D721Med (cell line): ENCODE data around the gene OSM.

Experiments
- DNase-seq: peaks from one replicate; pipeline ENCODE4 v3.0.0; 2011; ENCODE audit warnings: low spot score; ENCODE audit not compliant: insufficient read length
- FAIRE-seq: peaks from 2 replicates; lab custom pipeline; 2011; peaks lifted over from hg19 to GRCh38; lab: Jason Lieb, UNC
- CTCF ChIP-seq: IDR thresholded peaks from 2 replicates; pipeline ENCODE4 v1.5.1; 2012; ENCODE audit warnings: mild to moderate bottlenecking, control low read depth; ENCODE audit not compliant: insufficient read depth; ENCODE audit errors: missing control alignments

OSM gene

DNA sequence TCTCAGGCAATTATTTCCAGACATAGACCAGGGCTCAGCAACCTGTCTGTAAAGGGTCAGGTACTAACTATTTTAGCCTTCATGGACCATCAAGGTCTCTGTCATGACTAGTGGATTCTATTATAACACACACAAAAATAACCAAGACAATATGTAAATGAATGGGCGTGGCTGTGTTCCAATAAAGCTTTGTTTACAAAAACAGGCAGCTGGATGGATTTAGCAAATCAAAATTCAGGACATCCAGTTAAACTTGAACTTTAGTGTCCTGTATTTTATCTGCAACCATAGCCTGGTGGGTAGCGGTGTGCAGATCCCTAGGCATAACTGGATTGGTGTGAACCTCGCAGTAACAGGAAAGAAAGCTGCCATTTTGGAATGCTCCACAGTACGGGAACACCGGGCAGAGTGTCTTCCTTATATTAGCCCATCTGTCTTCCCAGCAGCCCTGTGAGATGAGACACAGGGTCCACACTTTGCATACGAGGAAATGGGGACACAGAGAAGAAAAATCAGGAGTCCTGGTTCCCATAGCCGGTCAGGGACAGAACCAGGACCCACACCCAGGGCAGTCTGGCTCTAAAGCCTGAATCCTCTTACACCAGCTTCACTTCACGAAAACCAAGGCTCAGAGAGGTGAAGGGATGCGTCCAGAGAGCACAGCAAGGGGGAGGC lies 35.7 kb downstream of the OSM start:
- DNase-seq, result no peak
- no peak for TF ChIP-seq CTCF
- FAIRE-seq, result no peak

DNA sequence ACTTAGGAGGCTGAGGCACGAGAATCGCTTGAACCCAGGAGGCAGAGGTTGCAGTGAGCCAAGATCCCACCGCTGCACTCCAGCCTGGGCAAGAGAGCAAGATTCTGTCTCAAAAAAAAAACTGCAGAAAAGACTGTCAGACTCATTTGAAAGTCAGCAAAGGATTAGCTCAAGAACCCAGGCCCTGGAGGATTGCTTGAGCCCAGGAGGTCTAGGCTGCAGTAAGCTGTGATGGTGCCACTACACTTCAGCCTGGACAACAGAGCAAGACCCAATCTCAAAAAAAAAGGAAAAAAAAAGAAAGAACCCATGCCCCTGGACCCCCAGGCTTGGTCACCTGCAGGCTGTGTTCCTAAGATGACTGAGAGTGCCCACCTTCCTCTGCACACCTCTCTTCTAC lies 36.3 kb downstream of the OSM start:
- no peak for TF ChIP-seq CTCF
- no peak for FAIRE-seq
- DNase-seq, result no peak

DNA sequence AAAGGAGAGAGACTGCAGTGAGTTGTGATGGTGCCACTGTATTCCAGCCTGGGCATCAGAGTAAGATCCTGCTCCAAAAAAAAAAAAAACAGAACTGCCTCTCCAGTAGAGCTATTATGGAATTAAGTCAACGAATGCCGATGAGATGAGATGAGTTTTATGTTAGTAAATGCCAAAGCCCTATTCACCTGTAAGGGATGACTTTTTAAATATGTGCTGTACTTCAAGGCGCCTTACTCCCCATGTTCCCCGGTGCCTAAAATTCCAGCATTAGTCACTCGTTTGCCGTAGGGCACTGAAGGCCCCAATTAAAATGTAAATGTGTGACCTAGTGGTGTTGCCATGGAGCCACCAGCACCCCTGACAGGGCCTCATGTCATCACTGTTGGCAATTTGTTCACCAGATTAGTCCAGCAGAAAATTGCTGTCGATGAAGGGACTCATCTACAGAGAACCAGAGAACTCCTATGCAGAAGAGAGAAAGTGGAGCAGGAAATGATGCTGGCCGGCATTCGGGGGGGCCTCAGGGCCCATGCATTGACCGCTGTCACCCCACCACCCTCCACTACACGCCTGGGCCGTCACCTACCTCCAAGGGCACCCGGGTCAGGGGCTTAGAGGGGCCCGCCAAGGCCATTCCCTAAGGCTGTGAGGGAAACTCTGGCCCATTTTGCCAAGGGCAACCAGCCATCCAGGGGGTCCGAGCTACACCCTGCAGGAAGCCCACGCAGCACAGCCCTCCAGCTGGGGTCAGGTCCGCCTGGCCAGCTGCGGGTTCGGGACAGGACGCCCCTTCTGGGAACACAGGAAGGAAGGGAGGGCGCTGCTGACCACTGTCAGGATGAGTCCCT lies 37.9 kb downstream of the OSM start:
- no peak for TF ChIP-seq CTCF
- FAIRE-seq, result no peak
- no peak for DNase-seq

DNA sequence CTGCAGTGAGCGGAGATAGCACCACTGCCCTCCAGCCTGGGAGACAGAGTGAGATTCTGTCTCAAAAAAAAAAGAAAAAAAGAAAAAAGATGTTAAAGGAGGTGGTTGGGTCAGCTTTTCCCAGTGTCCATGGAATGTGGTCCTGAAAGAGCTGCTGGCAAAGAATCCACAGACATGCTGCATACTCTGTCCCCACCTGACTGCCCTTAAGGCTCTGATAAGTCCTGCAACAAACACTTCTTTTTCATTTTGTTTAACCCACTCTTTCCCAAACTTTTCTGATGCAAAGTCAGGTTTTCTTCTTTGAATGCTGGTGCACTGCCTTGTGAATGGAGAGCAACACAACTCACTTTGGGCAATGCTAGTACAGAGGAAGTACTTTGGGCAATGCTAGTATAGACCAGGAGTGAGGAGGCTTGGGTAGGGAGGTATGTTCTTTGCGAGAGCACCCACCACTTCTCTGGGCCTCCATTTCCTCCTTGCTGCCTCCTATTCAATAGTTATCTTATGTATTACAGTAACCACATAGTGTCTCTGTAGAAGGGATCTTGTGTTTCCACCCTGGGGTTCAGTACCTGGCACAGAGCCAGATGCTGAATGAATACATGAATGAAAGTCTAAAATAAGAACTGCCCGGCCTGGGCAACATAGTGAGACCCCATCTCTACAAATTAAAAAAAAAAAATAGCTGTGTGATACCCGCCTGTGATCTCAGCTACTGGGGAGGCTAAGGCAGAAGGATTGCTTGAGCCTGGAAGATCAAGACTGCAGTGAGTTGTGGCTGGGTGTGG lies 39.0 kb downstream of the OSM start:
- no peak for FAIRE-seq
- TF ChIP-seq CTCF, result no peak
- no peak for DNase-seq

DNA sequence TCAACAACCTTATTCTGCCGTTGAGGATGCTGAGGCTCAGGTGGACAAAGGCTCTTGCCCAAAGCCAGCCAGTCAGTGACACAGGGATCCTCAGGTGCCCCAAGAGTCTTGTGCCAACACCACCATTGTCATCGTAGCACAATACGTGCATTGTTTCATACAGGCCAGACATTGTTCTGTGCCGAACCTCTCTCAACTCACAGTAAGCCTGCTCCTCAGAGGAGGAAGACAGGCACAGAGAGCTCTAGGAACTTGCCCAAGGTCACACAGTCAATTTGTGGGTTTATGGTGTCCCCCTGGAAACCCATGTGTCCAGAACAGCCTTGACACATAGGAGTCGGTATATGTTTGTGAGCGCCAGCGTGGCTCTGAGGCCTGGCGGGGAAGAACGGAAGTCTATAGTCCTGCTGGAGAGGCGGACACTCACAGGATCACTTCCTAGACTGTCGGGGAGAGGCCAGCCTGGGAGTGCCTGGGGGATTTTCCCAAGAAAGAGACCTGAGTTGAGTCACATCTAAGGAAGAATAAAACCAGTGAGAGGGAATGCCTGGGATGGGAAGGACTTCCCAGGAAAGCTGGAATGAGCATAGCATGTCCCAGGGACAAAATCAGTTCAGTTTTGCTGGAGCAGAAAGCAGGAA lies 40.3 kb downstream of the OSM start:
- TF ChIP-seq CTCF, result no peak
- no peak for FAIRE-seq

DNA sequence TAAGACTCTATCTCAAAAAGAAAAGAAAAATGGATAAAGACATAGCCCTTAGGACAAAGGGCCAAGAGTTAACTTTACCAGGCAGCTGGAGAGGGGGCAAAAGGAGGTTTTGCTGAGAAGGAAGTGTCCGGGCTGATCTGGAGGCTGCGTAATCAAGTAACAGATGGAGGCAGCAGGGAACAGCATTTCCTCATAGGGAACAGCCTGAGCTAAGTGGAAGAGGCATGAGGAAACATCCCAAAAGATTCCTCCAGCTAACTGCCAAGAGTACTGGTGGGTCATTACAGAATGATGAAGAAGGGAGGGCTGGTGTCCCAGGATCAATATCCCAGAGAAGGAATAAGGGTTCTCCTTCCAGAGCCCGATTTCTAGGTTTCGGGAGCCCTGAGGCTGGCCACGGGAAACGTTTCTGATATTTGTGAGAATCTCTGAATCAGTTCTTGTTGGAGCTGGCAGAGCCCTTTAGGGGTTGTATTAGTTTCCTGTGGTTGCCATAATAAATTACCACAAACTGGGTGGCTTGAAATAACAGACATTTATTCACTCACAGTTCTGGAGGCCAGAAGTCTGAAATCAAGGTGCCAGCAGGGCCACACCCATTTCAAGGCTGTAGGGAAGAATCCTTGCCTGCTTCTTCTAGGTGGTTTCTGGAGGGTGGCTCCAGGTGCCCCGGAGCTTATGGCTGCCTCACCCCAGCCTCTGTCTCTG lies 41.3 kb downstream of the OSM start:
- DNase-seq, result no peak
- no peak for TF ChIP-seq CTCF
- no peak for FAIRE-seq

More for the DNA sequence above, 40.3 kb downstream of the OSM start:
- no peak for DNase-seq
